HK-2 (cell line): ENCODE measurements around the gene TAF1D.

ENCODE experiments used
- DNase-seq: peaks from one replicate; pipeline ENCODE4 v3.0.0-alpha.2; 2018; ENCODE audit not compliant: unreplicated experiment

TAF1D gene

GRCh38 chr11:93720522-93720921, 20.8 kb downstream of the TAF1D start:
- no peak for DNase-seq

GRCh38 chr11:93719310-93719709, 22.0 kb downstream of the TAF1D start:
- DNase-seq, result no peak

- no peak for DNase-seq
Observed at GRCh38 chr11:93718057-93718563, 23.2 kb downstream of the TAF1D start.

- DNase-seq, result no peak
Observed at GRCh38 chr11:93717501-93717900, 23.8 kb downstream of the TAF1D start.

GRCh38 chr11:93715797-93716396, 25.4 kb downstream of the TAF1D start:
- no peak for DNase-seq

GRCh38 chr11:93712678-93713077, 28.6 kb downstream of the TAF1D start:
- no peak for DNase-seq

GRCh38 chr11:93710239-93710638, 31.1 kb downstream of the TAF1D start:
- DNase-seq, result no peak

- DNase-seq, result no peak
Observed at GRCh38 chr11:93704237-93704636, 37.1 kb downstream of the TAF1D start.

GRCh38 chr11:93700830-93701229, 40.5 kb downstream of the TAF1D start:
- DNase-seq, result no peak

- no peak for DNase-seq
Observed at GRCh38 chr11:93697611-93698010, 43.7 kb downstream of the TAF1D start.

- no peak for DNase-seq
Observed at GRCh38 chr11:93694557-93694956, 46.7 kb downstream of the TAF1D start.

GRCh38 chr11:93694109-93694508, 47.2 kb downstream of the TAF1D start:
- DNase-seq, result no peak

- no peak for DNase-seq
Observed at GRCh38 chr11:93689240-93689639, 52.1 kb downstream of the TAF1D start.

- DNase-seq, result no peak
Observed at GRCh38 chr11:93686812-93687211, 54.5 kb downstream of the TAF1D start.

GRCh38 chr11:93686226-93686625, 55.1 kb downstream of the TAF1D start:
- DNase-seq, result no peak
